ENCODE measurements around the gene CASP2. TPM values are rescaled to one million over a fixed set of nuclear protein-coding genes. Genes with fewer than 3 reads are reported as not detected.

Gene CASP2
- total and polyA plus RNA-seq, 2 of the 13 experiments (the other 11 are each of a cell fraction or from before 2014, with no cell fraction given), result 10.2 to 13.7 TPM

GRCh38 chr7:143287935-143288826, at the start of gene CASP2 (continued):
- TF ChIP-seq ZNF430 (CRISPR knock-in tag; IDR thresholded peaks at IDR 0.05) (no peak; the same call in 1 of the 2 replicates), ZBTB33 (CRISPR knock-in tag; IDR thresholded peaks at IDR 0.05) (peak; percentile 96), SAP130 (CRISPR knock-in tag; IDR thresholded peaks at IDR 0.05; ENCODE audit: low read depth) (peak; percentile 74), GABPB1 (CRISPR knock-in tag; IDR thresholded peaks at IDR 0.05) (peak; percentile 80; the same call in 1 of the 2 replicates), CTCF (CRISPR knock-in tag; IDR thresholded peaks at IDR 0.05) (peak; percentile 50), POGK (CRISPR knock-in tag; conservative IDR thresholded peaks at IDR 0.05) (peak; percentile 58), SP1 (IDR thresholded peaks at IDR 0.05) (no peak), SP1 (CRISPR knock-in tag; IDR thresholded peaks at IDR 0.05) (peak; percentile 11; the same call in 1 of the 2 replicates), ZFY (CRISPR knock-in tag; IDR thresholded peaks at IDR 0.05) (peak; percentile 76), ZNF138 (CRISPR knock-in tag; IDR thresholded peaks at IDR 0.05; ENCODE audit: low read depth) (peak; percentile 85), BATF2 (CRISPR knock-in tag; IDR thresholded peaks at IDR 0.05) (0 out of 2 replicates have a peak, but pooled peaks have one; percentile 68), PITX1 (CRISPR knock-in tag; IDR thresholded peaks at IDR 0.05) (peak; percentile 18; the same call in 1 of the 2 replicates), ZNF33B (CRISPR knock-in tag; IDR thresholded peaks at IDR 0.05) (no peak), ZNF770 (CRISPR knock-in tag; IDR thresholded peaks at IDR 0.05) (peak; percentile 45; the same call in 1 of the 2 replicates), ZNF878 (CRISPR knock-in tag; IDR thresholded peaks at IDR 0.05) (0 out of 2 replicates have a peak, but pooled peaks have one; percentile 15), ZSCAN9 (CRISPR knock-in tag; IDR thresholded peaks at IDR 0.05; ENCODE audit: borderline replicate concordance) (no peak), SMYD3 (CRISPR knock-in tag; IDR thresholded peaks at IDR 0.05) (0 out of 2 replicates have a peak, but pooled peaks have one; percentile 25), ZBTB20 (CRISPR knock-in tag; IDR thresholded peaks at IDR 0.05; ENCODE audit: borderline replicate concordance, low read depth) (no peak), PCBP1 (IDR thresholded peaks at IDR 0.05; ENCODE audit: borderline replicate concordance, low read depth, low read length) (0 out of 2 replicates have a peak, but pooled peaks have one; percentile 46), ZNF30 (CRISPR knock-in tag; IDR thresholded peaks at IDR 0.05) (no peak)
